ENCODE measurements around the gene ZNF587B.
"Not testable (repeated sequence)": the region's sequence is repeated elsewhere in the genome, so short reads cannot be mapped to it uniquely, and the experiment has no call there.

GRCh38 chr19:57796580-57796979 is 33.5 kb upstream of the ZNF587B start:
- not testable (repeated sequence) for TF ChIP-seq POLR2AphosphoS5 (IDR thresholded peaks at IDR 0.05); CTCF (IDR thresholded peaks at IDR 0.05); POLR2A (IDR thresholded peaks at IDR 0.05); EP300 (IDR thresholded peaks at IDR 0.05; ENCODE audit: low read depth)
